H1 (cell line): Measurements from ENCODE around the gene MAST2. TPM values are rescaled to one million over a fixed set of nuclear protein-coding genes. Genes with fewer than 3 reads are reported as not detected.

Experiments
- CTCF ChIA-PET: fragments of 300-600 bp; sonication (Branson Sonifier 250); formaldehyde crosslinking; loops from one replicate; lab custom pipeline; 2021; ENCODE audit not compliant: partially characterized antibody; lab: Charles Lee
- POLR2A ChIA-PET: fragments of 300-600 bp; sonication (Branson Sonifier 250); formaldehyde crosslinking; loops from one replicate; lab custom pipeline; 2021; ENCODE audit warnings: inconsistent platforms; ENCODE audit not compliant: partially characterized antibody; lab: Charles Lee
- DNase-seq, 2 experiments: peaks; one replicate each; pipeline versions ENCODE4 v3.0.0 to v3.0.0-alpha.2; 2010 to 2022; ENCODE audit warnings: low spot score in 2 of 2, low read depth in 1 of 2, mixed read lengths in 1 of 2
- FAIRE-seq: peaks from 2 replicates; lab custom pipeline; 2011; peaks lifted over from hg19 to GRCh38; lab: Jason Lieb, UNC
- H2AFZ ChIP-seq: 2 replicates; pipeline ENCODE4 v1.8.1; 2012; ENCODE audit warnings: low read length, inconsistent platforms
- H2AK5ac ChIP-seq: 2 replicates; pipeline ENCODE4 v1.6.1; 2013; ENCODE audit warnings: low read depth, low read length
- H2BK120ac ChIP-seq: replicated peaks from 2 replicates; pipeline ENCODE3; 2013; ENCODE audit warnings: low read depth, low read length, inconsistent platforms
- H2BK12ac ChIP-seq: 2 replicates; pipeline ENCODE4 v1.6.1; 2013; ENCODE audit warnings: low read depth, low read length
- H2BK15ac ChIP-seq: 2 replicates; pipeline ENCODE4 v1.6.1; 2013; ENCODE audit warnings: low read length
- H2BK20ac ChIP-seq: 2 replicates; pipeline ENCODE4 v1.6.1; 2013; ENCODE audit warnings: low read length
- H2BK5ac ChIP-seq: 2 replicates; pipeline ENCODE4 v1.6.1; 2013; ENCODE audit warnings: low read depth, low read length
- H3K14ac ChIP-seq: 2 replicates; pipeline ENCODE4 v1.6.1; 2013; ENCODE audit warnings: inconsistent platforms; ENCODE audit not compliant: insufficient read length
- H3K18ac ChIP-seq: 2 replicates; pipeline ENCODE4 v1.6.1; 2013; ENCODE audit warnings: low read length; ENCODE audit errors: extremely low read depth
- H3K23ac ChIP-seq: 2 replicates; pipeline ENCODE4 v1.6.1; 2013; ENCODE audit warnings: inconsistent platforms; ENCODE audit not compliant: insufficient read length
- H3K23me2 ChIP-seq: 2 replicates; pipeline ENCODE4 v1.6.1; 2013; ENCODE audit warnings: low read depth, low read length
- H3K27ac ChIP-seq: 2 replicates; pipeline ENCODE4 v1.6.1; 2011; ENCODE audit warnings: low read depth, low read length, inconsistent platforms
- H3K27me3 ChIP-seq, 4 experiments: replicated peaks in 1 of 4; 1 replicate in 1 of 4; 2 replicates in 3 of 4; pipeline versions ENCODE4 v1.6.1 to v1.8.1; 2011 to 2013; ENCODE audit warnings: low read length in 3 of 4, mild to moderate bottlenecking in 3 of 4, inconsistent platforms in 2 of 4, mixed read lengths in 2 of 4, moderate library complexity in 1 of 4; ENCODE audit not compliant: control insufficient read depth in 3 of 4, insufficient read depth in 3 of 4; ENCODE audit errors: extremely low read depth in 1 of 4
- H3K36me3 ChIP-seq, 4 experiments: 2 replicates each; pipeline versions ENCODE4 v1.6.1 to v1.8.1; 2011 to 2013; ENCODE audit warnings: mild to moderate bottlenecking in 4 of 4, low read length in 3 of 4, moderate library complexity in 2 of 4, control low read depth in 1 of 4, inconsistent platforms in 1 of 4; ENCODE audit not compliant: insufficient read depth in 4 of 4, control insufficient read depth in 2 of 4
- H3K4ac ChIP-seq: replicated peaks from 2 replicates; pipeline ENCODE3; 2013; ENCODE audit warnings: low read length, low read depth, mixed read lengths, inconsistent platforms; ENCODE audit not compliant: insufficient read length
- H3K4me1 ChIP-seq, 4 experiments: replicated peaks in 1 of 4; 1 replicate in 1 of 4; 2 replicates in 3 of 4; pipeline versions ENCODE4 v1.6.1 to v1.8.1; 2011 to 2013; ENCODE audit warnings: low read length in 3 of 4, inconsistent platforms in 2 of 4, mixed read lengths in 1 of 4; ENCODE audit not compliant: insufficient read depth in 4 of 4, control insufficient read depth in 3 of 4
- H3K4me2 ChIP-seq, 2 experiments: 2 replicates each; pipeline versions ENCODE4 v1.6.1 to v1.8.1; 2011 to 2013; ENCODE audit warnings: low read depth in 2 of 2, low read length in 2 of 2, control low read depth in 1 of 2, inconsistent platforms in 1 of 2, mild to moderate bottlenecking in 1 of 2; ENCODE audit not compliant: insufficient read depth in 1 of 2
- H3K4me3 ChIP-seq, 4 experiments: fragments of 200-600, 300-600 bp in 1 of 4; sonication (generic), shearing (Covaris generic), sonication (Bioruptor Twin) in 1 of 4; 2 replicates each; pipeline versions ENCODE4 v1.5.1 to v1.8.1; 2011 to 2016; ENCODE audit warnings: low read length in 4 of 4, low read depth in 3 of 4, control low read depth in 2 of 4, inconsistent platforms in 2 of 4, mild to moderate bottlenecking in 2 of 4, mixed read lengths in 1 of 4, moderate library complexity in 1 of 4; ENCODE audit not compliant: insufficient read depth in 2 of 4; ENCODE audit errors: extremely low read depth in 1 of 4
- H3K56ac ChIP-seq: replicated peaks from 2 replicates; pipeline ENCODE3; 2013; ENCODE audit warnings: low read depth, mild to moderate bottlenecking, mixed read lengths, low read length, inconsistent platforms; ENCODE audit not compliant: insufficient read length
- H3K79me1 ChIP-seq: 2 replicates; pipeline ENCODE4 v1.6.1; 2013; ENCODE audit warnings: low read depth, low read length, control low read depth
- H3K79me2 ChIP-seq, 2 experiments: 2 replicates each; pipeline versions ENCODE4 v1.6.1 to v1.8.1; 2012 to 2013; ENCODE audit warnings: low read length in 2 of 2, mild to moderate bottlenecking in 2 of 2, inconsistent platforms in 1 of 2; ENCODE audit not compliant: insufficient read depth in 2 of 2, control insufficient read depth in 1 of 2
- H3K9ac ChIP-seq, 4 experiments: replicated peaks in 1 of 4; 1 replicate in 1 of 4; 2 replicates in 3 of 4; pipeline versions ENCODE4 v1.6.1 to v1.8.1; 2011 to 2013; ENCODE audit warnings: low read depth in 3 of 4, low read length in 3 of 4, control low read depth in 2 of 4, mild to moderate bottlenecking in 2 of 4, moderate library complexity in 2 of 4, inconsistent platforms in 1 of 4; ENCODE audit errors: extremely low read depth in 1 of 4
- H3K9me3 ChIP-seq, 2 experiments: 2 replicates each; pipeline versions ENCODE4 v1.6.1 to v1.8.1; 2012 to 2013; ENCODE audit warnings: mild to moderate bottlenecking in 2 of 2, moderate library complexity in 2 of 2, control low read depth in 1 of 2, inconsistent platforms in 1 of 2, low read depth in 1 of 2, low read length in 1 of 2, mixed read lengths in 1 of 2; ENCODE audit not compliant: insufficient read depth in 2 of 2
- H4K20me1 ChIP-seq, 2 experiments: replicated peaks in 1 of 2; 2 replicates each; pipeline versions ENCODE3 to v1.8.1; 2011 to 2013; ENCODE audit warnings: inconsistent platforms in 2 of 2, low read length in 2 of 2, mild to moderate bottlenecking in 1 of 2; ENCODE audit not compliant: insufficient read depth in 2 of 2, control insufficient read depth in 1 of 2
- H4K5ac ChIP-seq: 2 replicates; pipeline ENCODE4 v1.6.1; 2013; ENCODE audit warnings: low read length, low read depth, mixed read lengths, inconsistent platforms; ENCODE audit not compliant: insufficient read length
- H4K8ac ChIP-seq: 2 replicates; pipeline ENCODE4 v1.8.0; 2013; ENCODE audit warnings: mild to moderate bottlenecking, moderate library complexity, low read length, inconsistent platforms; ENCODE audit not compliant: insufficient read depth; ENCODE audit errors: extremely low read depth
- H4K91ac ChIP-seq: replicated peaks from 2 replicates; pipeline ENCODE3; 2013; ENCODE audit warnings: low read length, mixed read lengths, inconsistent platforms; ENCODE audit not compliant: insufficient read length
- BRCA1 ChIP-seq: IDR thresholded peaks from 2 replicates; pipeline ENCODE4 v1.6.1; 2012; ENCODE audit warnings: low read depth, low read length, improper control_type of control experiment
- CTBP2 ChIP-seq: IDR thresholded peaks from 2 replicates; pipeline ENCODE4 v1.7.0; 2011; ENCODE audit warnings: borderline replicate concordance, mild to moderate bottlenecking, moderate library complexity, mixed read lengths, low read length; ENCODE audit not compliant: insufficient read depth, insufficient read length
- EGR1 ChIP-seq: IDR thresholded peaks from 2 replicates; pipeline ENCODE4 v1.6.1; 2011; ENCODE audit warnings: low read depth, low read length, borderline replicate concordance
- EP300 ChIP-seq, 2 experiments: IDR thresholded peaks; 1 replicate in 1 of 2; 2 replicates in 1 of 2; pipeline ENCODE4 v1.6.1; 2011 to 2012; ENCODE audit warnings: low read depth in 2 of 2, low read length in 2 of 2, mild to moderate bottlenecking in 2 of 2, borderline replicate concordance in 1 of 2, inconsistent platforms in 1 of 2, moderate library complexity in 1 of 2
- FOSL1 ChIP-seq: IDR thresholded peaks from 2 replicates; pipeline ENCODE4 v1.6.1; 2011; ENCODE audit warnings: mild to moderate bottlenecking, low read depth, low read length, moderate library complexity; ENCODE audit not compliant: insufficient read depth
- HDAC2 ChIP-seq, 2 experiments: fragments of 300-600 bp in 1 of 2; sonication (generic) in 1 of 2; IDR thresholded peaks; 2 replicates each; pipeline ENCODE4 v1.6.1; 2011 to 2012; ENCODE audit warnings: low read depth in 2 of 2, low read length in 2 of 2, mild to moderate bottlenecking in 2 of 2, moderate library complexity in 2 of 2, borderline replicate concordance in 1 of 2, inconsistent platforms in 1 of 2
- KDM1A ChIP-seq: fragments of 200-600, 300-600 bp; sonication (generic); IDR thresholded peaks from 2 replicates; pipeline ENCODE4 v1.7.1; 2016; ENCODE audit warnings: mild to moderate bottlenecking, low read length, borderline replicate concordance
- PHF8 ChIP-seq: fragments of 200-600 bp; sonication (generic); conservative IDR thresholded peaks from 2 replicates; pipeline ENCODE4 v1.7.1; 2012; ENCODE audit warnings: low read depth, mild to moderate bottlenecking, inconsistent platforms, low read length, moderate library complexity
- RFX5 ChIP-seq: IDR thresholded peaks from 2 replicates; pipeline ENCODE4 v1.6.1; 2011; ENCODE audit warnings: low read depth, low read length, improper control_type of control experiment, borderline replicate concordance
- SRF ChIP-seq: IDR thresholded peaks from 2 replicates; pipeline ENCODE4 v1.6.1; 2011; ENCODE audit warnings: mild to moderate bottlenecking, low read depth, low read length, moderate library complexity
- TCF12 ChIP-seq: IDR thresholded peaks from 2 replicates; pipeline ENCODE4 v1.6.1; 2011; ENCODE audit warnings: low read depth, mild to moderate bottlenecking, low read length
- WGBS, 2 experiments: shearing (Covaris generic) in 1 of 2; methylation state at CpG; one replicate each; pipeline versions ENCODE4 v1.1.6 to v1.1.7; 2013 to 2015; ENCODE audit warnings: low lambda C conversion rate in 2 of 2, mixed read lengths in 2 of 2, inconsistent platforms in 1 of 2, low coverage in 1 of 2, missing lambda C conversion rate in 1 of 2; ENCODE audit not compliant: insufficient replicate concordance in 2 of 2, insufficient coverage in 1 of 2, insufficient read length in 1 of 2; ENCODE audit errors: extremely low coverage in 1 of 2, missing lambda C conversion rate in 1 of 2; 5-methylcytosine and 5-hydroxymethylcytosine counted together
- polyA plus RNA-seq, 7 experiments: library from polyadenylated mRNA; depleted of rRNA in 3 of 7; stranded (reverse) in 5 of 7; unstranded in 2 of 7; fragments of >200 nt in 5 of 7; fragments of 200-250 nt in 2 of 7; gene quantifications; 1 replicate in 5 of 7; 2 replicates in 1 of 7; 4 replicates in 1 of 7; pipeline versions ENCODE4 v1.2.1 to v1.2.3, GENCODE V29; 2011 to 2013; ENCODE audit warnings: missing spikeins in 2 of 7, mixed read lengths in 2 of 7
- total RNA-seq: library from RNA; stranded (reverse); fragmentation: NEBNext Ultra II Directional; extraction: Animal tissue kit (Norgen Biotek cat#: 25700); gene quantifications from 2 replicates; pipeline ENCODE4 v1.2.1, GENCODE V29; 2021

Gene MAST2
- total and polyA plus RNA-seq, 2 of the 8 experiments (the other 6 are each of a cell fraction or from before 2014, with no cell fraction given): 20.5 to 35.4 TPM

DNA sequence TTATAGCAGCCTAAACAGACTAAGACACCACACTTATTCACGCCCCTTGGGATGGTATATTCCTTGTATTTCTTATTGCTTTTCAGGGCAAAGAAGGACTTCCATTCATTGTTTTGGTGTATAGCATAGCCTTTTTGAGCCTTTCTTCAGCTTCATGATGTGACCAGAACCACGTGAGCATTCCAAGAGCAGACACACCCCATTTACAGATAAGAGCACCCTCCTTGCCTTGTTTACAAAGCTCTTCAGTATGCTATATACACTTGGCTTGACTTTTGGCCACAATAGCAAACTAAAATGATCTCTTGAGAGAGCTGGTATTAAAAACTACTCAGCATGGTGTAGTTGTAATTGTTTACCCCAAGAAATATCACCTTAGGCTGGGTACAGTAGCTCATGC lies 250.3 kb downstream of the MAST2 start:
- 80% methylated on average over 2 of the region's 2 CpGs; no CpG with 5 or more reads in 1 of the 2 experiments for WGBS, 2 experiments
- H3K9me3 ChIP-seq: peaks cover 0 to 4% of the 10 kb centered on the region in 2 experiments; a peak in 2 of 4 replicates
- no peak overlapping the region for H3K27ac ChIP-seq
- no peak overlapping the region for H2AFZ ChIP-seq
- no peak overlapping the region for H2BK15ac ChIP-seq
- H3K4me1 ChIP-seq: no peaks in the 10 kb centered on the region; a peak in 1 of 7 replicates
- no peak overlapping the region for H4K5ac ChIP-seq
- no peaks in the 10 kb centered on the region for H3K23me2 ChIP-seq
- H3K4ac ChIP-seq: no peak overlapping the region
- H3K4me3 ChIP-seq: no peak overlapping the region
- no peaks in the 10 kb centered on the region for H3K79me2 ChIP-seq
- peaks cover 0 to 5% (median 2%) of the 10 kb centered on the region in 4 experiments; a peak in 2 of 8 replicates for H3K36me3 ChIP-seq
- no peak overlapping the region for H2BK120ac ChIP-seq
- CTCF ChIA-PET: interaction anchor here (0.8 to 1.6 kb wide), 2 partner anchors 127 to 140 kb away, joined by 3 read pairs; no protein-coding TSS in a partner anchor
- H3K14ac ChIP-seq: no peak overlapping the region
- no peaks in the 10 kb centered on the region for H3K27me3 ChIP-seq
- no peak overlapping the region for H2AK5ac ChIP-seq
- no peaks in the 10 kb centered on the region for H3K79me1 ChIP-seq
- H2BK20ac ChIP-seq: no peak overlapping the region
- H3K4me2 ChIP-seq: no peak overlapping the region
- no peak overlapping the region for H4K8ac ChIP-seq
- H4K20me1 ChIP-seq: no peaks in the 10 kb centered on the region
- H3K18ac ChIP-seq: no peak overlapping the region
- H4K91ac ChIP-seq: no peak overlapping the region
- no peak overlapping the region for H2BK12ac ChIP-seq
- DNase-seq: no peak
- H3K23ac ChIP-seq: no peak overlapping the region
- H2BK5ac ChIP-seq: no peak overlapping the region
- no peak overlapping the region for H3K9ac ChIP-seq
- POLR2A ChIA-PET: no interaction called here
- H3K56ac ChIP-seq: no peak overlapping the region
- FAIRE-seq: no peak
- TF ChIP-seq SRF (no peak), EGR1 (no peak), HDAC2 (IDR thresholded peaks at IDR 0.05; ENCODE audit: borderline replicate concordance in 1 of 2, low read depth in 2 of 2, low read length in 2 of 2) (no peak), CTBP2 (no peak), FOSL1 (no peak), RFX5 (no peak), EP300 (IDR thresholded peaks at IDR 0.05; ENCODE audit: borderline replicate concordance in 1 of 2, low read depth in 2 of 2, low read length in 2 of 2) (no peak), PHF8 (no peak), KDM1A (no peak), TCF12 (no peak), BRCA1 (no peak)
